GM10847 (cell line): ENCODE data around the gene RUVBL2.

ENCODE experiments used
- POLR2A ChIP-seq: IDR thresholded peaks from 2 replicates; pipeline ENCODE4 v1.6.1; 2011; ENCODE audit not compliant: insufficient read length; ENCODE audit errors: extremely low read depth

The RUVBL2 gene

GRCh38 chr19:48969276-48970138 lies 24.2 kb upstream of the RUVBL2 start:
- no peak for TF ChIP-seq POLR2A

- TF ChIP-seq POLR2A: no peak
Observed at GRCh38 chr19:48970139-48970766, 23.4 kb upstream of the RUVBL2 start.

GRCh38 chr19:48970923-48971395 lies 22.7 kb upstream of the RUVBL2 start:
- TF ChIP-seq POLR2A: no peak

- TF ChIP-seq POLR2A: no peak
Observed at GRCh38 chr19:48975947-48976847, 17.5 kb upstream of the RUVBL2 start.

- no peak for TF ChIP-seq POLR2A
Observed at GRCh38 chr19:48977061-48977460, 16.6 kb upstream of the RUVBL2 start.

- TF ChIP-seq POLR2A: no peak
Observed at GRCh38 chr19:48982280-48982679, 11.4 kb upstream of the RUVBL2 start.

GRCh38 chr19:48985711-48986110 lies 8.0 kb upstream of the RUVBL2 start:
- no peak for TF ChIP-seq POLR2A

DNA sequence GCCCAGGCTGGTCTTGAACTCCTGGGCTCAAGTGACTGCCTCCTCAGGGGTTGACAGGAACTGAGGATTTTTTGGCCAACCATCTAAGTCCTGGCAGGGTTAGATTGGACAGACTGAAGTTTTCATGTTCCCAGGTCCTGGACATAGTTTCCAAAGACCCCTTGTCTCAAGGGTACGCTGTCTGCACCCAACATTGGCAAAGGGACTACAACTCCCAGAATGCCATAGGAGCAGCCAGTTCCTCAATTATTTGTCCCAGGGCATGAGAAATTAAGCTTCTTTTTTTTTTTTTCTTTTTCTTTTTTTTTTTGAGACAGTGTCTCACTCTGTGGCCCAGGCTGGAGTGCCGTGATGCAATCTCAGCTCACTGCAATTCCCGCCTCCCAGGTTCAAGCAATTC lies 7.5 kb upstream of the RUVBL2 start:
- TF ChIP-seq POLR2A: no peak

DNA sequence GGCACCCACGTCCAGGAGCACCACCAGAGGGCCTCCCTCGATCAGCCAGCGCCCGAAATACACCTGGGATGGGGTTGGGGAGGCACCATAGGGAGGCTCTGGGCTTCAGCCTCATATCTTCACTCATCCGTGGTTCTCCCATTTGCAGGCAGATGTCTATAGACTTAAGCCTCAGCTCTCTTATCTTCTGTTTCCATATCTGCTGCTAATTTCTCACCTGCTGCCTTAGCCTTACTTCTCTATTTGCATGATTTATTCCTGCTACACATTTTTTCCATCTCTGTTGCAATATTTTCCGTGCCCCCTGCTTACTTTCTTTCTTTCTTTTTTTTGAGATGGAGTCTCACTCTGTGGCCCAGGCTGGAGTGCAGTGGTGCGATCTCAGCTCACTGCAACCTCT lies 6.4 kb upstream of the RUVBL2 start:
- TF ChIP-seq POLR2A: no peak

DNA sequence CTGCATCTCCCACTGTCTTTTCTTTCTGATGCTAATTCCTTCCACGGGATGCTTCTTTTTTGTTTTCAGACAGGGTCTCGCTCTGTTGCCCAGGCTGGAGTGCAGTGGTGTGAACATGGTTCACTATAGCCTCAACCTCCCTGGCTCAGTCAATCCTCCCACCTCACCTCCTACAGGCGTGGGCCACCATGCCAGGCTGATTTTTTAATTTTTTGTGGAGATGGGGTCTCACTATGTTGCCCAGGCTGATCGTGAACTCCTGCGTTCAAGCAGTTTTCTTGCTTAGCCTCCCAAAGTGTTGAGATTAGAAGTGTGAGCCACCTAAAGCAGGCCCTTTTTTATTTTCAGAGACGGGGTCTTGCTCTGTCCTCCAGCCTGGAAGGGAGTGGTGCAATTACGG lies 5.4 kb upstream of the RUVBL2 start:
- no peak for TF ChIP-seq POLR2A

DNA sequence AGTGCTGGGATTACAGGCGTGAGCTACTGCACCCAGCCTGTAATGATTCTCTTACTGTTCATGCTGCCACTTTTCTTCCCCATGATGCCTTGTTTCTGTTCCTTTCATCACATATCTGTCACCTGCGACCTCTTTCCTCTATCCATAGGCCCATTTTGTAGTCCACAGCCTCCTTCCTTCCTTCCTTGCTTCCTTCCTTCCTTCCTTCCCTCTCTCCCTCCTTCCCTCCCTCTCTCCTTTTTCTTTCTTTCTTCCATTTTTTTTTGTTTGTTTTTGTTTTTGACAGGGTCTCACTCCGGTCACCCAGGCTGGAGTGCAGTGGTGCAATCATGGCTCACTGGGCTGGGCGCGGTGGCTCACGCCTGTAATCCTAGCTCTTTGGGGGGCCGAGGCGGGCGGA lies 4.8 kb upstream of the RUVBL2 start:
- TF ChIP-seq POLR2A: no peak

DNA sequence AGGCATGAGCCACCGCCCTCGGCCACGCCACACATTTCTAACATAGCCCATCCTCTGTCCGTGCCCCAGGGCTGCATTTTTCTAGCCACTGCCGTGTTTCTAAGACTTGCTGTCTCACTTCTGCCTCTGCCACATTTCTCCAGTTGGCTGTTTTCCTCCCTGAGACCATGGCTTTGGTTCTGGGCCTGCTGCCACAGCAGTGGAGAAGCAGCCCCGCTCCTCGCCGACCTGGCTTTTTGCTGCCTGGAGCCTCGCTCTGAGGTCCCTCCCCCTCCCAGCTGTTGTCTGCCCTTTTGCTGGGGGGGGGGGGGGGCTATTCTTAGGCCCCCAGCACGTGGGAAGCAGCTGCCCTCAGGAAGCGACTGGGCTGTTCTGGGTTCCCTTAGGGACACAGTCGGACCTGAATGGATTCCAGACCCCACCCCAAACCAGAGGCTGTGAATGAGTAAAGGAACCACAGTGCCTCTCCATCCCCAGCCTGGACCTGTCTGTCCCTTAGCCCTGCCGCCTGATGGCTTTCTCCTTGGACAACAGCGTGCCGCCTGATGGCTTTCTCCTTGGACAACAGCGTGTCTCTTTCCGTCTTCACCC lies 3.9 kb upstream of the RUVBL2 start:
- TF ChIP-seq POLR2A: no peak

GRCh38 chr19:48990400-48990799 lies 3.3 kb upstream of the RUVBL2 start:
- no peak for TF ChIP-seq POLR2A

- no peak for TF ChIP-seq POLR2A
Observed at GRCh38 chr19:48991011-48991609, 2.6 kb upstream of the RUVBL2 start.
